Measurements from ENCODE around the gene OR1A1. TPM values are rescaled to one million over a fixed set of nuclear protein-coding genes. Genes with fewer than 3 reads are reported as not detected.

OR1A1 gene
- not detected in 2 replicates for total RNA-seq (ENCODE audit: low replicate concordance)
- long read RNA-seq, result 0 reads

- Mint-ChIP-seq H3K9me3 (peaks cover 14% of the 10 kb centered on the region), H3K27me3 (no peaks in the 10 kb centered on the region), H3K4me3 (no peak within 1 kb of the TSS), H3K27ac (no peak within 1 kb of the TSS), H3K36me3 (no peaks in the 10 kb centered on the region), H3K4me1 (ENCODE audit: unreplicated experiment) (no peaks in the 10 kb centered on the region)
- DNase-seq (ENCODE audit: extremely low spot score, unreplicated experiment), result no peak
- no peak for TF ChIP-seq CTCF (conservative IDR thresholded peaks at IDR 0.05)
Measured at GRCh38 chr17:3207367-3207766, at the start of gene OR1A1. Gene OR1A1 (plus strand): TSS chr17:3207667. CDS start chr17:3215621, 7,954 bp downstream.

- DNase-seq (ENCODE audit: extremely low spot score, unreplicated experiment), result no peak
- Mint-ChIP-seq H3K4me1 (ENCODE audit: unreplicated experiment) (no peaks in the 10 kb centered on the region), H3K36me3 (no peaks in the 10 kb centered on the region), H3K27ac (no peak overlapping the region), H3K27me3 (no peaks in the 10 kb centered on the region), H3K9me3 (no peaks in the 10 kb centered on the region), H3K4me3 (no peak overlapping the region)
- TF ChIP-seq CTCF (conservative IDR thresholded peaks at IDR 0.05), result no peak
Measured at GRCh38 chr17:3167574-3167973, 39.9 kb upstream of the OR1A1 start.

GRCh38 chr17:3189961-3190360, 17.5 kb upstream of the OR1A1 start:
- no peaks in the 10 kb centered on the region for H3K36me3 Mint-ChIP-seq
- no peak for DNase-seq (ENCODE audit: extremely low spot score, unreplicated experiment)
- no peaks in the 10 kb centered on the region for H3K9me3 Mint-ChIP-seq
- H3K27me3 Mint-ChIP-seq, result no peaks in the 10 kb centered on the region
- H3K4me3 Mint-ChIP-seq, result no peak overlapping the region
- no peaks in the 10 kb centered on the region for H3K4me1 Mint-ChIP-seq (ENCODE audit: unreplicated experiment)
- TF ChIP-seq CTCF (conservative IDR thresholded peaks at IDR 0.05), result no peak
- H3K27ac Mint-ChIP-seq, result no peak overlapping the region

- Mint-ChIP-seq H3K36me3 (no peaks in the 10 kb centered on the region), H3K9me3 (no peaks in the 10 kb centered on the region), H3K4me3 (no peak within 1 kb of the TSS), H3K27me3 (no peaks in the 10 kb centered on the region), H3K4me1 (ENCODE audit: unreplicated experiment) (no peaks in the 10 kb centered on the region), H3K27ac (no peak within 1 kb of the TSS)
- no peak for TF ChIP-seq CTCF (conservative IDR thresholded peaks at IDR 0.05)
- no peak for DNase-seq (ENCODE audit: extremely low spot score, unreplicated experiment)
Measured at GRCh38 chr17:3197219-3197618, 10.2 kb upstream of the OR1A1 start, which contains the start of gene OR1A2. Gene OR1A2 (plus strand): TSS chr17:3197519. CDS start chr17:3197519, 0 bp downstream.

- no peaks in the 10 kb centered on the region for H3K27me3 Mint-ChIP-seq
- no peaks in the 10 kb centered on the region for H3K36me3 Mint-ChIP-seq
- H3K4me3 Mint-ChIP-seq, result no peak overlapping the region
- no peaks in the 10 kb centered on the region for H3K4me1 Mint-ChIP-seq (ENCODE audit: unreplicated experiment)
- no peak for DNase-seq (ENCODE audit: extremely low spot score, unreplicated experiment)
- H3K9me3 Mint-ChIP-seq, result peaks cover 14% of the 10 kb centered on the region
- no peak for TF ChIP-seq CTCF (conservative IDR thresholded peaks at IDR 0.05)
- H3K27ac Mint-ChIP-seq, result no peak overlapping the region
Measured at GRCh38 chr17:3208484-3208883, 1.0 kb downstream of the OR1A1 start.

- no peaks in the 10 kb centered on the region for H3K4me1 Mint-ChIP-seq (ENCODE audit: unreplicated experiment)
- H3K27ac Mint-ChIP-seq, result no peak overlapping the region
- no peak for TF ChIP-seq CTCF (conservative IDR thresholded peaks at IDR 0.05)
- no peaks in the 10 kb centered on the region for H3K9me3 Mint-ChIP-seq
- H3K36me3 Mint-ChIP-seq, result no peaks in the 10 kb centered on the region
- no peak overlapping the region for H3K4me3 Mint-ChIP-seq
- no peak for DNase-seq (ENCODE audit: extremely low spot score, unreplicated experiment)
- H3K27me3 Mint-ChIP-seq, result no peaks in the 10 kb centered on the region
Measured at GRCh38 chr17:3213001-3213400, 5.5 kb downstream of the OR1A1 start.
